A549 (cell line): ENCODE measurements around the gene GDF10. TPM values are rescaled to one million over a fixed set of nuclear protein-coding genes. Genes with fewer than 3 reads are reported as not detected.

Experiments used
- ATAC-seq, 2 experiments: fragments of 200-7000 bp in 1 of 2; fragments of >200 bp in 1 of 2; cut with Nextera tagmentation in 1 of 2; cut with Tn5 transposase in 1 of 2; 3 replicates each; pipeline versions ENCODE4 v1.8.0 to v1.9.1; 2018 to 2020; ENCODE audit warnings: mild to moderate bottlenecking in 1 of 2, moderate library complexity in 1 of 2
- CTCF ChIA-PET: fragments of 300-600 bp; sonication (Branson Sonifier 250); formaldehyde crosslinking; extraction: SDS; loops from one replicate; lab custom pipeline; 2021; ENCODE audit warnings: antibody characterized with exemption, inconsistent platforms; lab: Yijun Ruan, JAX
- POLR2A ChIA-PET: fragments of 350-600 bp; formaldehyde crosslinking; extraction: SDS; loops from one replicate; lab custom pipeline; 2021; ENCODE audit warnings: antibody characterized with exemption, inconsistent platforms; lab: Yijun Ruan, JAX
- DNase-seq, 2 experiments: peaks; one replicate each; pipeline versions ENCODE4 v3.0.0 to v3.0.0-alpha.2; 2011 to 2016; ENCODE audit warnings: low read depth in 1 of 2, low spot score in 1 of 2
- FAIRE-seq: peaks from 2 replicates; lab custom pipeline; 2011; peaks lifted over from hg19 to GRCh38; lab: Jason Lieb, UNC
- H3K27ac ChIP-seq, 2 experiments: fragments of >200 bp; sonication (Bioruptor Twin); formaldehyde crosslinking; 3 replicates each; pipeline ENCODE4 v1.5.1; 2016 to 2017
- H3K4me1 ChIP-seq: fragments of >200 bp; sonication (Bioruptor Twin); formaldehyde crosslinking; 3 replicates; pipeline ENCODE4 v1.6.1; 2016
- H3K4me2 ChIP-seq: fragments of >200 bp; sonication (Bioruptor Twin); formaldehyde crosslinking; 3 replicates; pipeline ENCODE4 v1.6.1; 2016
- H3K4me3 ChIP-seq: fragments of >200 bp; sonication (Bioruptor Twin); formaldehyde crosslinking; 3 replicates; pipeline ENCODE4 v1.5.1; 2016
- H3K9me3 ChIP-seq: fragments of >200 bp; sonication (Bioruptor Twin); formaldehyde crosslinking; 3 replicates; pipeline ENCODE4 v1.6.1; 2016
- BCL3 ChIP-seq: fragments of >200 bp; sonication (Bioruptor Twin); formaldehyde crosslinking; IDR thresholded peaks from 3 replicates; pipeline ENCODE4 v1.6.1; 2016
- CBX8 ChIP-seq: fragments of 200-600 bp; sonication (generic); IDR thresholded peaks from 2 replicates; pipeline ENCODE4 v1.6.1; 2016
- CHD4 ChIP-seq: fragments of 200-600 bp; sonication (generic); IDR thresholded peaks from 2 replicates; pipeline ENCODE4 v1.6.1; 2016; ENCODE audit warnings: antibody characterized with exemption, mild to moderate bottlenecking, borderline replicate concordance
- CTCF ChIP-seq: fragments of >200 bp; sonication (Bioruptor Twin); formaldehyde crosslinking; IDR thresholded peaks from 3 replicates; pipeline ENCODE4 v1.5.1; 2016
- EHF ChIP-seq: fragments of 250-450 bp; sonication (Bioruptor Pico); IDR thresholded peaks from 2 replicates; pipeline ENCODE4 v1.5.0; 2020; ENCODE audit warnings: mild to moderate bottlenecking
- FOXS1 ChIP-seq: fragments of 250-450 bp; sonication (Bioruptor Pico); IDR thresholded peaks from 2 replicates; pipeline ENCODE4 v1.5.0; 2020; ENCODE audit warnings: mild to moderate bottlenecking, moderate library complexity
- GATA3 ChIP-seq: IDR thresholded peaks from 2 replicates; pipeline ENCODE4 v1.6.1; 2012; ENCODE audit warnings: borderline replicate concordance
- HEYL ChIP-seq: fragments of 250-450 bp; sonication (Bioruptor Pico); IDR thresholded peaks from 2 replicates; pipeline ENCODE4 v1.8.0; 2021; ENCODE audit warnings: mild to moderate bottlenecking, moderate library complexity
- HOXA7 ChIP-seq: fragments of 250-450 bp; sonication (Bioruptor Pico); IDR thresholded peaks from 2 replicates; pipeline ENCODE4 v1.5.0; 2020; ENCODE audit warnings: mild to moderate bottlenecking, moderate library complexity
- HOXB13 ChIP-seq: fragments of 250-450 bp; sonication (Bioruptor Pico); IDR thresholded peaks from 2 replicates; pipeline ENCODE4 v1.5.0; 2020; ENCODE audit warnings: low read depth, mild to moderate bottlenecking, moderate library complexity
- HOXB5 ChIP-seq: fragments of 250-450 bp; sonication (Bioruptor Pico); IDR thresholded peaks from 2 replicates; pipeline ENCODE4 v1.5.0; 2020; ENCODE audit warnings: mild to moderate bottlenecking, moderate library complexity
- JUN ChIP-seq, 2 experiments: fragments of >200 bp; sonication (Bioruptor Twin); formaldehyde crosslinking; IDR thresholded peaks; 2 replicates in 1 of 2; 3 replicates in 1 of 2; pipeline ENCODE4 v1.6.1; 2016 to 2017
- MAFK ChIP-seq: fragments of 450-650 bp; IDR thresholded peaks from 2 replicates; pipeline ENCODE4 v1.6.1; 2014; ENCODE audit not compliant: partially characterized antibody
- POLR2AphosphoS2 ChIP-seq: conservative IDR thresholded peaks from 2 replicates; pipeline ENCODE4 v1.6.1; 2012; ENCODE audit warnings: low read length, improper control_type of control experiment, inconsistent platforms
- RAD21 ChIP-seq, 2 experiments: fragments of >200 bp in 1 of 2; sonication (Bioruptor Twin) in 1 of 2; formaldehyde crosslinking in 1 of 2; IDR thresholded peaks in 1 of 2; conservative IDR thresholded peaks in 1 of 2; 2 replicates in 1 of 2; 3 replicates in 1 of 2; pipeline ENCODE4 v1.6.1; 2012 to 2018; ENCODE audit warnings: inconsistent platforms in 1 of 2
- REST ChIP-seq: fragments of 200-600 bp; sonication (generic); IDR thresholded peaks from 2 replicates; pipeline ENCODE4 v1.6.1; 2016; ENCODE audit warnings: antibody characterized with exemption, mild to moderate bottlenecking, moderate library complexity
- RFX5 ChIP-seq: fragments of 450-650 bp; IDR thresholded peaks from 2 replicates; pipeline ENCODE4 v1.7.1; 2014; ENCODE audit warnings: antibody characterized with exemption, mild to moderate bottlenecking, moderate library complexity
- SMC3 ChIP-seq: fragments of >200 bp; sonication (Bioruptor Twin); formaldehyde crosslinking; IDR thresholded peaks from 3 replicates; pipeline ENCODE4 v1.6.1; 2018; ENCODE audit warnings: inconsistent platforms
- SREBF2 ChIP-seq: fragments of 450-650 bp; IDR thresholded peaks from 2 replicates; pipeline ENCODE4 v1.6.1; 2014; ENCODE audit warnings: mild to moderate bottlenecking, moderate library complexity
- USF2 ChIP-seq: fragments of 450-650 bp; IDR thresholded peaks from 2 replicates; pipeline ENCODE4 v1.6.1; 2014; ENCODE audit warnings: antibody characterized with exemption
- ZC3H11A ChIP-seq: fragments of 450-650 bp; IDR thresholded peaks from 2 replicates; pipeline ENCODE4 v1.6.1; 2014; ENCODE audit warnings: antibody characterized with exemption, mild to moderate bottlenecking
- ZFP36 ChIP-seq: fragments of 450-650 bp; IDR thresholded peaks from 2 replicates; pipeline ENCODE4 v1.6.1; 2014; ENCODE audit warnings: borderline replicate concordance; ENCODE audit not compliant: partially characterized antibody
- WGBS: methylation state at CpG from one replicate; pipeline ENCODE4 v1.1.6; 2017; ENCODE audit errors: missing lambda C conversion rate; 5-methylcytosine and 5-hydroxymethylcytosine counted together
- polyA plus RNA-seq, 4 experiments: library from polyadenylated mRNA; depleted of rRNA in 3 of 4; stranded (reverse); fragments of >200 nt; fragmentation: RNase III in 1 of 4; extraction: RNeasy Plus Mini Kit Qiagen cat#74134 plus additional on column Dnase treatment in 1 of 4; gene quantifications; 2 replicates in 3 of 4; 3 replicates in 1 of 4; pipeline ENCODE4 v1.2.3, GENCODE V29; 2011 to 2017

The GDF10 gene
- polyA plus RNA-seq, 2 of the 4 experiments (the other 2 are of a cell fraction): 0.10 TPM; not detected in 1

GRCh38 chr10:47354165-47354564 is 54.2 kb downstream of the GDF10 start:
- ChIA-PET POLR2A (no interaction called here), CTCF (interaction anchor here (0.5 to 3.2 kb wide), 11 partner anchors 9 to 696 kb away, joined by 3 to 17 read pairs (median 4); no protein-coding TSS in a partner anchor)
- 59% methylated on average over 2 of the region's 4 CpGs for WGBS
- TF ChIP-seq RFX5: no peak
- TF ChIP-seq SMC3: peak; percentile 45
- no peak for TF ChIP-seq CHD4
- TF ChIP-seq ZFP36: no peak
- TF ChIP-seq GATA3: no peak
- TF ChIP-seq CBX8: no peak
- TF ChIP-seq CTCF: peak; percentile 40
- no peak for TF ChIP-seq HOXA7 (CRISPR knock-in tag)
- peak; percentile 58 to 60 for TF ChIP-seq RAD21 (conservative IDR thresholded peaks at IDR 0.05 in 1 of 2, IDR thresholded peaks at IDR 0.05 in 1 of 2)
- TF ChIP-seq REST: no peak
- no peak for TF ChIP-seq BCL3
- TF ChIP-seq HEYL (CRISPR knock-in tag): no peak
- TF ChIP-seq MAFK: no peak
- no peak for TF ChIP-seq USF2
- Histone ChIP-seq H3K9me3 (no peaks in the 10 kb centered on the region), H3K4me3 (no peak overlapping the region), H3K27ac (no peak overlapping the region), H3K4me2 (no peak overlapping the region), H3K4me1 (no peaks in the 10 kb centered on the region)
- DNase-seq (peak; percentile 45 to 51), FAIRE-seq (no peak), ATAC-seq (peak; percentile 74 to 85; a peak in 5 of 6 replicates)

- H3K4me2 ChIP-seq: no peak overlapping the region
- no peak for FAIRE-seq
- ChIA-PET CTCF (interaction anchor here (0.9 to 3.2 kb wide), 9 partner anchors 10 to 330 kb away, joined by 3 to 17 read pairs (median 6); no protein-coding TSS in a partner anchor), POLR2A (no interaction called here)
- ATAC-seq: no peak
- H3K4me3 ChIP-seq: no peak overlapping the region
- no peaks in the 10 kb centered on the region for H3K4me1 ChIP-seq
- no peak for DNase-seq
- WGBS: 70% methylated on average over 1 of the region's 1 CpG
- H3K27ac ChIP-seq: no peak overlapping the region
- H3K9me3 ChIP-seq: no peaks in the 10 kb centered on the region
- TF ChIP-seq CTCF (no peak), ZC3H11A (no peak), HOXA7 (CRISPR knock-in tag) (no peak), FOXS1 (CRISPR knock-in tag) (no peak), SREBF2 (no peak), EHF (no peak), POLR2AphosphoS2 (no peak), JUN (IDR thresholded peaks at IDR 0.05) (no peak), HOXB5 (CRISPR knock-in tag) (no peak), CBX8 (no peak), RFX5 (no peak), HOXB13 (CRISPR knock-in tag) (no peak), RAD21 (conservative IDR thresholded peaks at IDR 0.05 in 1 of 2, IDR thresholded peaks at IDR 0.05 in 1 of 2) (no peak)
- TF ChIP-seq, all 56 proteins: peak for 0
Measured at GRCh38 chr10:47354900-47355299, 54.9 kb downstream of the GDF10 start.
